IPS DF 6.9 (cell line): ENCODE data around the gene PSAPL1.

Experiments used
- DNase-seq: peaks from one replicate; pipeline ENCODE4 v3.0.0-alpha.2; 2013; ENCODE audit warnings: low read depth, low spot score
- H3K27ac ChIP-seq: one replicate; pipeline ENCODE4 v1.5.1; 2013; ENCODE audit warnings: low read length, control low read depth
- H3K27me3 ChIP-seq: 2 replicates; pipeline ENCODE4 v1.6.1; 2013; ENCODE audit warnings: mild to moderate bottlenecking, low read length; ENCODE audit not compliant: control insufficient read depth, insufficient read depth
- H3K36me3 ChIP-seq: 2 replicates; pipeline ENCODE4 v1.6.1; 2013; ENCODE audit warnings: low read length; ENCODE audit not compliant: control insufficient read depth, insufficient read depth
- H3K4me1 ChIP-seq: 2 replicates; pipeline ENCODE4 v1.6.1; 2013; ENCODE audit warnings: low read length; ENCODE audit not compliant: control insufficient read depth, insufficient read depth
- H3K4me3 ChIP-seq: 2 replicates; pipeline ENCODE4 v1.5.1; 2013; ENCODE audit warnings: mild to moderate bottlenecking, low read length
- H3K9me3 ChIP-seq: 2 replicates; pipeline ENCODE4 v1.6.1; 2013; ENCODE audit warnings: low read length, inconsistent platforms; ENCODE audit not compliant: control insufficient read depth, insufficient read depth
- WGBS: extraction: QIAGEN DNeasy Blood & Tissue Kit; methylation state at CpG from one replicate; pipeline ENCODE4 v1.1.7; 2013; ENCODE audit warnings: mixed read lengths, missing lambda C conversion rate; ENCODE audit not compliant: insufficient read length, insufficient coverage; 5-methylcytosine and 5-hydroxymethylcytosine counted together

Gene PSAPL1

DNA sequence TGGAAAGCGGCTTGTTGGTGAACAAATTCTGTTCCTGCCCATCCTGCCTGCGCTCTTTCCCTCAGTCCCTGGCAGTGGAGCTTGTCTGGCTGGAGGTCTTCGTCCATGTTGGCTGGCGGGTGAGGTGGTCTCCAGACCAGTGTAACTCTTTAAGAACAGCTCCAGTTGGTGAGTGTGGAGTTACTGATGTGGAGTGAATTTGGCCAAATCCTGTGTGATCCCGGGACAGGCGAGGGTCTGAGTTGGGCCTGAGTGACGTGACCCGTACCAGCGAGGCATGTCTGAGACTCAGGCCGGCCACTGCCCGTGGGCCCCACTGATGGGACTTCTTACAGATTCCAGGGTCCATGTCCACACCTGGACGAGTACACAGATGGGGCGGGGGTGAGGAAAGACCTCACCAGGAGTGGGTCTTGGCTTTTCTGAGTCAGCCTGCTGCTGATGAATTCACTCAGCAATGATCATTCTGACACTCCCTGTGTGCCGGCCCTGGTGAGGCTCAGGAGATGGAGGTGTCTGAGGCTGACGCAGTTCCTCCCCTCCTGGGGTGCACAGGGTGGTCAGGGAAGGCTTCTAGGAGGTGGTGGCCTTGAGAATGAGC, 45.5 kb downstream of the PSAPL1 start:
- Histone ChIP-seq H3K9me3 (no peaks in the 10 kb centered on the region), H3K27me3 (no peaks in the 10 kb centered on the region), H3K4me3 (no peak overlapping the region), H3K27ac (no peak overlapping the region), H3K36me3 (no peaks in the 10 kb centered on the region), H3K4me1 (no peaks in the 10 kb centered on the region)
- no peak for DNase-seq
- no CpG with 5 or more reads among the region's 15 CpGs for WGBS

DNA sequence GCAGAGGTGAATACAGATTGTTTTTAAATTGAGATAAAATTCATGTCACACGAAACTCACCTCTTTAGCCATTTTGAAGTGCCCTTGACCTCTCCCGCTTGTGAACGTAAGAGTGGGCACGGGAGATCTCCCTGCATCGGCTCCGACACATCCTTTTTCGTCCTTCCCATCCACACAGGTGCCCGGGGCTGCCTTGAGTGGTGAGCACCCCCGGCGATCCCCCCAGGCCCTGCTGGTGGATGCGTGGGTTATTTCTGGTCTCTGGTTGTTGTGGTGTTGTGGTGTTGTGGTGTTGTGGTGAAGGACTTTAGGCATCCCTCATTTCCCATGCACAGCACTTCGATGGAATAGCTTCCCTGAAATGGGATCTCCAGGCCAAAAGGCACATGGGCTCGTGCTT, 46.1 kb downstream of the PSAPL1 start:
- no peaks in the 10 kb centered on the region for H3K4me1 ChIP-seq
- no peaks in the 10 kb centered on the region for H3K36me3 ChIP-seq
- H3K27me3 ChIP-seq = no peaks in the 10 kb centered on the region
- WGBS = no CpG with 5 or more reads among the region's 13 CpGs
- no peak overlapping the region for H3K27ac ChIP-seq
- H3K9me3 ChIP-seq = no peaks in the 10 kb centered on the region
- DNase-seq = no peak
- H3K4me3 ChIP-seq = no peak overlapping the region

DNA sequence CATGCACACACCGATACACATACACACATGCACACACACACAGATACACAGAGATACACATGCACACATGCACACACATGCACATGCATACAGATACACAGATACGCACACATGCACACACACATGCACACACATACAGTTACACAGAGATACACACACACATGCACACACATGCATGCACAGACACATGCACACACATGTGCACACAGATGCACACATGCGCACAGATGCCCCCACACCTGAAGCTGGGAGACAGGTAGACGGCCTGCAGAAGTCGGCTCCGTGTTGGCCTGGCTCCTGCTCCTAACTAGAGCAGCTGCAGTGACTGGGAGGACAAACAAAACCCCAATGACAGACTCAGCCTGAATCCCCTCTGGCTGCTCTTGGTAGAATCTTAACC, 46.8 kb downstream of the PSAPL1 start:
- no peaks in the 10 kb centered on the region for H3K9me3 ChIP-seq
- H3K27me3 ChIP-seq = no peaks in the 10 kb centered on the region
- H3K36me3 ChIP-seq = no peaks in the 10 kb centered on the region
- no peak overlapping the region for H3K4me3 ChIP-seq
- WGBS = no CpG with 5 or more reads among the region's 6 CpGs
- H3K4me1 ChIP-seq = no peaks in the 10 kb centered on the region
- no peak for DNase-seq
- no peak overlapping the region for H3K27ac ChIP-seq

DNA sequence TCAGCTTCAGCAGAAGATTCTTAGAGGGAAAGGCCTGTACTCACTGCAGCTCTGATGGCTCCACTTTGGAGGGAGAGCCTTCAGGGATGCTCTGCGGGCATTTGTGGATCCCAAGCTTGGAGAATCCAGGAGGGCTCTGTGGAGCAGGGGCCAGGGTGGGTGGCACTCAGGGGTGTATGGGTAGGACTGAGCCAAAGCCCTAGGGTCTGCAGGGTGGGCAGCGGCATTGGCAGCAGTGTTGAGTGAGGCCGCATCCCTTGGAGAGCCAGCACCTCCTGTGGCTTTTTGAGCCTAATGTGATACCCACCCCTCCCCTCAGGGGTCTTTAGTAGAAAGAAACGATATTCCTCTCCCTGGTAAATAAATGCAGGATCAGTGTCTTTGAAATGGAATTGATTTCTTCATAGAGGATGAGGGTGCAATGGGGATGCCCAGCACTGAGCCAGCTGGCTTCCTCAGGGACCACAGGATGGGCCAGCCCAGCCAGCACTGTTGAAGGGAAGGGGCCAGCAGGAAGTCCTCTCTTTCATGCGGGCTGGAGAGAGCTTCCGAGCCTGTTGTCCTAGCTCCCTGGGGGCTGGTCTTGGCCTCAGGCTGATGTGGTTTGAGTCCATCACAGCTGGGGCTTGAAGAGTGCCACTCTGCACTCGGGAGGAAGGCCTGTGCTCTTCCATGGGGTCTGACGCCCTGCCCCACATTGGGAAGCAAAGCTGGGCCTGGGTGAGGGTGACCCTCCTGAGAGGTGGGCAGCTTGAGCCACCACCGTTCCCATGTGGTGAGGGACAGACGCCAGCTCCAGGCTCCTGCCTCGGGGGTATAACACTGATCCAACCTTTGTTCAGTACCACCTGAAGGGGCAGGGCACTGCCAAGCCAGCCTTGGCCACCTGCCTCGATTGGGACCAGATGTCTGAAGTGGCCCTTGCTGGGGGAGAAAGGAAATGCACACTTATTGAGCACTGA, 49.5 kb downstream of the PSAPL1 start:
- Histone ChIP-seq H3K36me3 (no peaks in the 10 kb centered on the region), H3K4me3 (no peak overlapping the region), H3K9me3 (no peaks in the 10 kb centered on the region), H3K4me1 (no peaks in the 10 kb centered on the region), H3K27me3 (no peaks in the 10 kb centered on the region), H3K27ac (no peak overlapping the region)
- DNase-seq = no peak
- WGBS = no CpG with 5 or more reads among the region's 12 CpGs

DNA sequence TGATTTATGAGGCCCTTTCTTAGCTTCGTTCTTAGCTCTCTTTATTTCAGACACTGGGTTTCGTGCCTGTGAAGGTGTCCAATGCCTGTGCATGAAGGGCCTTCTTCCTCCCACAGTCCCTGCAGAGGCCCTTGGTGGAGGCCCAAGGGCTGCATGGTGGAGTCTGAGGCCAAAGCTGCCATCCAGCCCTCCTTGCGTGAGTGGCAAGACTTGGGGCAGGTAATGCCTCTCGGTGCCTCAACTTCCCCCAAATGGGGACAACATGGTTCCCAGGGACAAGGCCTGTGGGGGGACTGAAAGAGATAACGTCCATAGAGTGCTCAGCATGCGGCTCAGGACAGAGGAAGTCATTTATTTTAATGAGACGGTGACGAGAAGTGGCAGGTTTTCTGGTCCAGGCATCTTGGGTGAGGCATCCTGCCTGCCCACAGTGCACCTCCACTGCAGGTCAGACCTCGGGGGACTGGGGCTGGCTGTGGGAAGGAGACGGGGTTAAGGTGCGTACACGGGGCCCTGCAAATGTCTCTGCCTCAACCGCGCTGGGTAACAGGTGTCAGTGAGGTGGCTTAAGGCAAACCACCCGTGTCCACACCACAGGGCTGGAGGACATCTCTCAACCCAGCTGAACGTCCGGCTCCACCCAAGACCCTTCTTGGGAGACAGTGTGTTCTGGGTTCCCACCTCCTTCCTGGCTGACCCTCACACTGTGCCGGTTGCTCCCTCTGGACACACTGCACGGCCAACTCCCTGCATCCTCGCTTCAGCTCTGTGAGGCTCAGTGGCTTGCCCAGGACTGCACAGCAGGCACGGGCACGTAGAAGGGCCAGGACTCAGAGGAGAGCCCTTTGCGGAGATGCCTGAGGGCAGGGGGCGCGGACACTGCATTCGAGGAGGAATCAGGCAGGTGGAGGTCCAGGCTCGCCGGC, 50.5 kb downstream of the PSAPL1 start:
- H3K27me3 ChIP-seq = no peaks in the 10 kb centered on the region
- H3K36me3 ChIP-seq = no peaks in the 10 kb centered on the region
- DNase-seq = no peak
- H3K4me1 ChIP-seq = no peaks in the 10 kb centered on the region
- H3K27ac ChIP-seq = no peak overlapping the region
- no peaks in the 10 kb centered on the region for H3K9me3 ChIP-seq
- WGBS = no CpG with 5 or more reads among the region's 28 CpGs
- H3K4me3 ChIP-seq = no peak overlapping the region

DNA sequence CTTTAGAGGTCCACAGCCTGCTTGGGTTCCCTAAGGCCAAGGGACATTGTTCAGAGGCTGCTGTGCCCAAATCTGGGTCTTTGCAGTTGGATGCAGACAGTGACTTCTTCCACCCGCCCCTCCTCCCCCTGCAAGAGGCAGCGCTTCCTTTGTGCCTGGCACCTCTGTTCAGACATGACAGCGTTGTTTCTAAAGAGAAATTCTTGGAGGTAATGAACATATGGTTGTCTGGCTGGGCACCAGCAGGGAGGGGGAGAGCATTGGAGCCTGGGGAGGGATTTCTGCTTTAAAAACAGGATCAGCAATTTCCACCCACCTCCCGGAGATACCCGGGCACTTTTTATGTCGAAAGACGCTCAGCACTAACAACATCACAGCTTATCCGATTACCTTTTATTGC, 51.5 kb downstream of the PSAPL1 start:
- no peak for DNase-seq
- WGBS = no CpG with 5 or more reads among the region's 8 CpGs
- no peaks in the 10 kb centered on the region for H3K9me3 ChIP-seq
- H3K36me3 ChIP-seq = no peaks in the 10 kb centered on the region
- H3K4me1 ChIP-seq = no peaks in the 10 kb centered on the region
- H3K4me3 ChIP-seq = no peak overlapping the region
- no peaks in the 10 kb centered on the region for H3K27me3 ChIP-seq
- no peak overlapping the region for H3K27ac ChIP-seq

DNA sequence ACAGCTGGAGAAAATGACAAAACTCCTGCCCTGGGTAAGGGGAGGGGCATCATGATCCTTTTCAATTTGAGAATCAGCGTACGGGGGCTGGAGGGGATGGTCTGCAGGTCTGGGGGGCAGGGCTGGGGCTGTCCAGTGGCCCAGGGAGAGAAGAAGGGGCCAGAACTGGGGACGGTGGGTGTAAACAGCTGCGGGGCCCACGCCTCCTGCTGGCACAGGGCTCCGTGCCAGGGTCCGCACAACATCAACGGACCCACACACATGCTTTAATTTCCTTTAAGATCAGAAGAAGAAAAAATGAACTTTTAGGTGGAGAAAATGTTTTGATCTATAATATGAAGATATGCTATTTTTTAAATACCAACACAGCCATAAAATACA, 52.1 kb downstream of the PSAPL1 start:
- DNase-seq = no peak
- Histone ChIP-seq H3K4me1 (no peaks in the 10 kb centered on the region), H3K36me3 (no peaks in the 10 kb centered on the region), H3K4me3 (no peak overlapping the region), H3K27ac (no peak overlapping the region), H3K9me3 (no peaks in the 10 kb centered on the region), H3K27me3 (no peaks in the 10 kb centered on the region)
- no CpG with 5 or more reads among the region's 8 CpGs for WGBS

DNA sequence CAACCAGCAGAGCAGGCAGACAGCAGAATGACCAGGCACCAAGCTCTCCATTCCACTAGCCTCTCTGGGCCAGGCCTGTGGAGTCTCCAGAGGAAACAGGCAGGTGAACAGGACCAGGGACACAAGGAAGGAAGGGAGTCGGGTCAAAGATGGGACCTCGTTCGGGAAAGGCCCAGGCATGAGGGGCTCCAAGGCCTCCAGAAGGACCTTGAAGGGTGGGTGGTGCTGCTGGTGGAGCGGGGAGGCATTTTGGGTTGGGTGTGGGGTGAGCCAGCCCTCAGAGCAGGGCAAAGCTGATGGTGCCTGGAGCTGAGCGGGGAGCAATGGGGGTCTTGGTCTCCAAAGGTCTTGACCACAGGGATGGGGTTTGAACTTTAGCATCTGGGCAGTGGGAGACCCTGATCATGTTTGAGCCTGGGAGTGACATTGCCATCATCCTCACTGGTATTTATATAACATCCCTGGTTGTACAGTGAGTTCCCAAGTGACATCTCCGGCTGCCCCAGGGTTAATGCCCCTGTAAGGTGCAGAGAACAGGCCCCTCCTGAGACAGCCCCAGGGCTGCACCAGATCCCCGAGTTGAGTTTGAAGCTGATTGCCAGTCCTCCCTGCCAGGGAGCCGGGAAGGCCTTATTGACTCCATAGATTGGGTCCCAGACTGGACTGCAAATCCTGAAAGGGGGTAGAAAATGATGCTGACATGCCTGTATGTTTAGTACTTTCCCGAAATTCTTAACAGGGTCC, 52.7 kb downstream of the PSAPL1 start:
- no peaks in the 10 kb centered on the region for H3K27me3 ChIP-seq
- no CpG with 5 or more reads among the region's 9 CpGs for WGBS
- no peaks in the 10 kb centered on the region for H3K36me3 ChIP-seq
- DNase-seq = no peak
- no peak overlapping the region for H3K4me3 ChIP-seq
- no peaks in the 10 kb centered on the region for H3K9me3 ChIP-seq
- H3K27ac ChIP-seq = no peak overlapping the region
- H3K4me1 ChIP-seq = no peaks in the 10 kb centered on the region

DNA sequence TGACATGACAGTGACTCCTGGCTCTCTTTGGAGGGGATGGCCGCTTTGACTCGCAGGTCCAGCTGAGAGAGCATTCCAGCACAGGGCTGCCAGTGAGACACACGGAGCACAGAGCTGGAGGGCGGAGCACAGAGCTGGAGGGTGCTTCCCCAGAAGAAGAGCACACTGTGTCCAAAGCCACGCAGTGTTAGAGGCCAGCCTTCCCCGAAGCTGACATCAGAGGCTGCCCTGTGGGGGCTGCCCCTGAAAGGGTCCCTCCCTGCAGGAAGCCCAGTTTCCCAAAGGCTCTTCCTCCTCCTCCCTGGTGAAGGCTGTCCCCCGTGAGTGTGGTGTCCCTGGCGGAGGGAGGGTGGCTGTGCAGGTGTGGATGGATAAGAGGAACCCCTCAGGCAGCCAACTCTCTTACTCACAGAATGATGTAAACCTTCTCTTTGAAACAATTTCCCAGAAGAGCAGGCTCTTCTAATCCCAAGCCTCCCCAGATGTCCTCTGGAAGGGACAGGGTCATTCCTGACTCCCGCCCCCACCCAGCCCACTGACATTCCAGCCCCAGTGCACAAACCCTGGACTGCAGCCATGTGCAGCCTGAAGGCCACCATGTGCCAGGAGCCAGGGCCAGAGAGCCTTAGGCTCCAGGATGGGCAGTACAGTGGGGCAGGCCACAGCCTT, 53.4 kb downstream of the PSAPL1 start:
- H3K27ac ChIP-seq = no peak overlapping the region

More for the DNA sequence above, 53.4 kb downstream of the PSAPL1 start:
- no peaks in the 10 kb centered on the region for H3K4me1 ChIP-seq
- no peaks in the 10 kb centered on the region for H3K27me3 ChIP-seq
- H3K9me3 ChIP-seq = no peaks in the 10 kb centered on the region
- H3K36me3 ChIP-seq = no peaks in the 10 kb centered on the region
- H3K4me3 ChIP-seq = no peak overlapping the region
- WGBS = no CpG with 5 or more reads among the region's 9 CpGs
- no peak for DNase-seq
